Uterus (tissue), 2 donors: Measurements from ENCODE around the gene ANO7.

Experiments
- POLR2A ChIP-seq, 2 donors: fragments of 450-650 bp; IDR thresholded peaks; one replicate each; pipeline ENCODE4 v1.6.1; 2016; ENCODE audit warnings: antibody characterized with exemption in 2 of 2, mild to moderate bottlenecking in 1 of 2, moderate library complexity in 1 of 2
- TF ChIP-seq, protein P1 (sequence below), 4 experiments: fragments of 200-600 bp in 2 of 4; fragments of 450-650 bp in 2 of 4; sonication (generic) in 2 of 4; IDR thresholded peaks; one replicate each; pipeline ENCODE4 v1.5.1; 2016 to 2019; ENCODE audit warnings: antibody characterized with exemption in 4 of 4, mild to moderate bottlenecking in 2 of 4, moderate library complexity in 1 of 4

- no peak for TF ChIP-seq POLR2A (IDR thresholded peaks at IDR 0.05)
- TF ChIP-seq, protein P1, sequence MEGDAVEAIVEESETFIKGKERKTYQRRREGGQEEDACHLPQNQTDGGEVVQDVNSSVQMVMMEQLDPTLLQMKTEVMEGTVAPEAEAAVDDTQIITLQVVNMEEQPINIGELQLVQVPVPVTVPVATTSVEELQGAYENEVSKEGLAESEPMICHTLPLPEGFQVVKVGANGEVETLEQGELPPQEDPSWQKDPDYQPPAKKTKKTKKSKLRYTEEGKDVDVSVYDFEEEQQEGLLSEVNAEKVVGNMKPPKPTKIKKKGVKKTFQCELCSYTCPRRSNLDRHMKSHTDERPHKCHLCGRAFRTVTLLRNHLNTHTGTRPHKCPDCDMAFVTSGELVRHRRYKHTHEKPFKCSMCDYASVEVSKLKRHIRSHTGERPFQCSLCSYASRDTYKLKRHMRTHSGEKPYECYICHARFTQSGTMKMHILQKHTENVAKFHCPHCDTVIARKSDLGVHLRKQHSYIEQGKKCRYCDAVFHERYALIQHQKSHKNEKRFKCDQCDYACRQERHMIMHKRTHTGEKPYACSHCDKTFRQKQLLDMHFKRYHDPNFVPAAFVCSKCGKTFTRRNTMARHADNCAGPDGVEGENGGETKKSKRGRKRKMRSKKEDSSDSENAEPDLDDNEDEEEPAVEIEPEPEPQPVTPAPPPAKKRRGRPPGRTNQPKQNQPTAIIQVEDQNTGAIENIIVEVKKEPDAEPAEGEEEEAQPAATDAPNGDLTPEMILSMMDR (IDR thresholded peaks at IDR 0.05): no peak
Measured at GRCh38 chr2:241213567-241213966, 25.1 kb downstream of the ANO7 start.
